ENCODE data around the gene TBC1D20. TPM values are rescaled to one million over a fixed set of nuclear protein-coding genes. Genes with fewer than 3 reads are reported as not detected.

The TBC1D20 gene
- total RNA-seq, 3 donors from 2014 or later (not counting 1 experiment from before 2014, with no cell fraction given) = 32.5 to 47.6 (median 44.2) TPM

- H3K27ac Mint-ChIP-seq = no peak overlapping the region
- peaks cover 46% of the 10 kb centered on the region in 2 donors for H3K4me1 Mint-ChIP-seq
- Histone ChIP-seq H3K36me3 (ENCODE audit: control insufficient read depth, insufficient read depth, low read length) (peaks cover 31% of the 10 kb centered on the region), H3K27me3 (ENCODE audit: control insufficient read depth, insufficient read depth, low read length) (no peaks in the 10 kb centered on the region), H3K9me3 (ENCODE audit: control insufficient read depth, insufficient read depth, low read length) (no peaks in the 10 kb centered on the region), H3K4me1 (ENCODE audit: control insufficient read depth, insufficient read depth, low read length) (peaks cover 13% of the 10 kb centered on the region), H3K27ac (ENCODE audit: low read length) (no peak overlapping the region), H3K4me3 (ENCODE audit: low read length) (no peak overlapping the region)
- no peaks in the 10 kb centered on the region for H3K36me3 Mint-ChIP-seq
- no peaks in the 10 kb centered on the region for H3K9me3 Mint-ChIP-seq
- ATAC-seq = no peak
- no peak overlapping the region for H3K4me3 Mint-ChIP-seq
- 98% methylated on average over 2 of the region's 2 CpGs for whole genome bisulfite sequencing (ENCODE audit: insufficient coverage)
- TF ChIP-seq CTCF (IDR thresholded peaks at IDR 0.05) = no peak
- H3K27me3 Mint-ChIP-seq (ENCODE audit: low read depth in 2 of 2) = no peaks in the 10 kb centered on the region
- intact Hi-C loops (cut with micrococcal nuclease) = no loop called here
- DNase-seq = no peak
These were observed 48.2 kb downstream of the TBC1D20 start for GRCh38 chr20:414161-414560.

GRCh38 chr20:412081-412480, 50.3 kb downstream of the TBC1D20 start:
- H3K27ac Mint-ChIP-seq = peak overlapping the region in 1 of 2 donors; percentile 90
- ATAC-seq (no peak), DNase-seq (no peak)
- H3K27me3 Mint-ChIP-seq (ENCODE audit: low read depth in 2 of 2) = no peaks in the 10 kb centered on the region
- peaks cover 53 to 55% of the 10 kb centered on the region in 2 donors for H3K4me1 Mint-ChIP-seq
- no peaks in the 10 kb centered on the region for H3K9me3 Mint-ChIP-seq
- H3K27me3 ChIP-seq (ENCODE audit: control insufficient read depth, insufficient read depth, low read length) = no peaks in the 10 kb centered on the region
- peaks cover 24% of the 10 kb centered on the region for H3K4me1 ChIP-seq (ENCODE audit: control insufficient read depth, insufficient read depth, low read length)
- intact Hi-C loops (cut with micrococcal nuclease) = no loop called here
- H3K9me3 ChIP-seq (ENCODE audit: control insufficient read depth, insufficient read depth, low read length) = no peaks in the 10 kb centered on the region
- H3K4me3 ChIP-seq (ENCODE audit: low read length) = no peak overlapping the region
- no peak overlapping the region for H3K27ac ChIP-seq (ENCODE audit: low read length)
- no peak overlapping the region for H3K4me3 Mint-ChIP-seq
- WGBS (ENCODE audit: insufficient coverage) = 97% methylated on average over 3 of the region's 3 CpGs
- peaks cover 25% of the 10 kb centered on the region for H3K36me3 ChIP-seq (ENCODE audit: control insufficient read depth, insufficient read depth, low read length)
- TF ChIP-seq CTCF (IDR thresholded peaks at IDR 0.05) = no peak
- H3K36me3 Mint-ChIP-seq = no peaks in the 10 kb centered on the region

GRCh38 chr20:409697-410559, 52.4 kb downstream of the TBC1D20 start:
- intact Hi-C loops (cut with micrococcal nuclease) = loop anchor here (10.0 kb wide), 1 partner anchor 55 kb away; no protein-coding TSS in a partner anchor
- no peak for TF ChIP-seq CTCF (IDR thresholded peaks at IDR 0.05)
- ATAC-seq = no peak
- Mint-ChIP-seq H3K4me3 (peak overlapping the region; percentile 92), H3K27ac (peak overlapping the region; percentile 90), H3K4me1 (peaks cover 42% of the 10 kb centered on the region in 2 donors), H3K9me3 (no peaks in the 10 kb centered on the region), H3K27me3 (ENCODE audit: low read depth in 2 of 2) (no peaks in the 10 kb centered on the region), H3K36me3 (no peaks in the 10 kb centered on the region)
- H3K4me1 ChIP-seq (ENCODE audit: control insufficient read depth, insufficient read depth, low read length) = peaks cover 26% of the 10 kb centered on the region
- peaks cover 19% of the 10 kb centered on the region for H3K36me3 ChIP-seq (ENCODE audit: control insufficient read depth, insufficient read depth, low read length)
- peak overlapping the region; percentile 13 for H3K27ac ChIP-seq (ENCODE audit: low read length)
- 70% methylated on average over 12 of the region's 14 CpGs for WGBS (ENCODE audit: insufficient coverage)
- H3K9me3 ChIP-seq (ENCODE audit: control insufficient read depth, insufficient read depth, low read length) = no peaks in the 10 kb centered on the region
- no peaks in the 10 kb centered on the region for H3K27me3 ChIP-seq (ENCODE audit: control insufficient read depth, insufficient read depth, low read length)
- DNase-seq = peak in 1 of 2 donors; percentile 15
- H3K4me3 ChIP-seq (ENCODE audit: low read length) = no peak overlapping the region

All from natural killer cell (primary cell).